Measurements from ENCODE around the gene KRTAP4-16.
"Not testable (repeated sequence)": the region's sequence is repeated elsewhere in the genome, so short reads cannot be mapped to it uniquely, and the experiment has no call there.

The KRTAP4-16 gene

GRCh38 chr17:41119696-41120690 is 18.0 kb upstream of the KRTAP4-16 start:
- not testable (repeated sequence) for DNase-seq (ENCODE audit: low read depth, low spot score)

- no peak for DNase-seq (ENCODE audit: low read depth, low spot score)
Measured at GRCh38 chr17:41118721-41119120, 16.7 kb upstream of the KRTAP4-16 start.

GRCh38 chr17:41117846-41118386 is 15.9 kb upstream of the KRTAP4-16 start, which contains the start of gene KRTAP4-11:
Gene KRTAP4-11, minus strand, starts transcription at chr17:41118373. Its CDS starts 58 bp downstream, at chr17:41118315.
- not testable (repeated sequence) for DNase-seq (ENCODE audit: low read depth, low spot score)

GRCh38 chr17:41116297-41116696 is 14.3 kb upstream of the KRTAP4-16 start:
- no peak for DNase-seq (ENCODE audit: low read depth, low spot score)

- no peak for DNase-seq (ENCODE audit: low read depth, low spot score)
Measured at GRCh38 chr17:41111151-41111885, 9.3 kb upstream of the KRTAP4-16 start.

- DNase-seq (ENCODE audit: low read depth, low spot score), result not testable (repeated sequence)
Measured at GRCh38 chr17:41108728-41109386, 6.8 kb upstream of the KRTAP4-16 start.

- DNase-seq (ENCODE audit: low read depth, low spot score), result no peak
Measured at GRCh38 chr17:41107941-41108450, 6.0 kb upstream of the KRTAP4-16 start.

GRCh38 chr17:41105347-41105746 is 3.3 kb upstream of the KRTAP4-16 start, which contains the start of gene KRTAP4-9:
Gene KRTAP4-9, plus strand, starts transcription at chr17:41105389. Its CDS starts 0 bp downstream, at chr17:41105389.
- DNase-seq (ENCODE audit: low read depth, low spot score), result not testable (repeated sequence)

- DNase-seq (ENCODE audit: low read depth, low spot score), result not testable (repeated sequence)
Measured at GRCh38 chr17:41104386-41105038, 2.5 kb upstream of the KRTAP4-16 start.

GRCh38 chr17:41103896-41104295 is 1.9 kb upstream of the KRTAP4-16 start:
- no peak for DNase-seq (ENCODE audit: low read depth, low spot score)

- DNase-seq (ENCODE audit: low read depth, low spot score), result not testable (repeated sequence)
Measured at GRCh38 chr17:41099682-41100480, 2.1 kb downstream of the KRTAP4-16 start.

- no peak for DNase-seq (ENCODE audit: low read depth, low spot score)
Measured at GRCh38 chr17:41098481-41098880, 3.5 kb downstream of the KRTAP4-16 start.

- DNase-seq (ENCODE audit: low read depth, low spot score), result no peak
Measured at GRCh38 chr17:41098042-41098441, 4.0 kb downstream of the KRTAP4-16 start, which contains the start of gene KRTAP4-8. Gene KRTAP4-8, minus strand, starts transcription at chr17:41098142. Its CDS starts 58 bp downstream, at chr17:41098084.

GRCh38 chr17:41096055-41096454 is 6.0 kb downstream of the KRTAP4-16 start:
- no peak for DNase-seq (ENCODE audit: low read depth, low spot score)

GRCh38 chr17:41088760-41089352 is 13.2 kb downstream of the KRTAP4-16 start:
- not testable (repeated sequence) for DNase-seq (ENCODE audit: low read depth, low spot score)

- DNase-seq (ENCODE audit: low read depth, low spot score), result not testable (repeated sequence)
Measured at GRCh38 chr17:41084100-41084856, 17.7 kb downstream of the KRTAP4-16 start, which contains the start of gene KRTAP4-7. Gene KRTAP4-7, plus strand, starts transcription at chr17:41084150. Its CDS starts 57 bp downstream, at chr17:41084207.

- DNase-seq (ENCODE audit: low read depth, low spot score), result not testable (repeated sequence)
Measured at GRCh38 chr17:41083427-41083826, 18.6 kb downstream of the KRTAP4-16 start.

- DNase-seq (ENCODE audit: low read depth, low spot score), result no peak
Measured at GRCh38 chr17:41082626-41083025, 19.4 kb downstream of the KRTAP4-16 start.

Data from activated naive CD8-positive, alpha-beta T cell treated with anti-CD3 and anti-CD28 coated beads, Interleukin-2, amount 50 U/mL, for 16 hours (primary cell).